Erythroblast (primary cell): ENCODE results near the gene ARCN1.

Experiments
- GATA1 ChIP-seq: IDR thresholded peaks from 2 replicates; pipeline ENCODE4 v1.6.1; 2011; ENCODE audit warnings: low read depth, mild to moderate bottlenecking, control low read depth, low read length, moderate library complexity
- POLR2A ChIP-seq: IDR thresholded peaks from 2 replicates; pipeline ENCODE4 v1.6.1; 2011; ENCODE audit warnings: mild to moderate bottlenecking, low read length

GRCh38 chr11:118620529-118621070, 48.4 kb downstream of the ARCN1 start:
- no peak for TF ChIP-seq POLR2A
- no peak for TF ChIP-seq GATA1
